ENCODE measurements around the gene SNX4.

The SNX4 gene

DNA sequence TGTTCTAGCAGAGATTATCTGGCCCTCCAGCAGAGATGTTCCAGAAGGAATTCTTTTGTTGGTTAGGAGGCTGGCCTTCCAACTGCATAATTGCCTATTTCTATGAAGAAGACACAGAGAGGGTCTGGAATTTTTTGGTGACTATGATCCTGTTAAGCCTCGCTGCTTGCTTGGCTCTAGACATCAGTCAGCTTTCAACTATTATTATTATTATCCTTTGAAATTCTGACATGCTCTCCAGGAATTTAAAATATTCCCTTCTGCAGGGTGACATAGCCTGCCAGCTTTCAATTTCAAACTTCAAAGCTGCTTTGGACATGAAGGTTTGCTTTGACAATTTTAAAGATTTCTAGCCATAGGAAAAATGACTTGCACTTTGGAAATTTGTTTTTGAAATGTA lies 118.6 kb downstream of the SNX4 start:
- DNase-seq = no peak

DNA sequence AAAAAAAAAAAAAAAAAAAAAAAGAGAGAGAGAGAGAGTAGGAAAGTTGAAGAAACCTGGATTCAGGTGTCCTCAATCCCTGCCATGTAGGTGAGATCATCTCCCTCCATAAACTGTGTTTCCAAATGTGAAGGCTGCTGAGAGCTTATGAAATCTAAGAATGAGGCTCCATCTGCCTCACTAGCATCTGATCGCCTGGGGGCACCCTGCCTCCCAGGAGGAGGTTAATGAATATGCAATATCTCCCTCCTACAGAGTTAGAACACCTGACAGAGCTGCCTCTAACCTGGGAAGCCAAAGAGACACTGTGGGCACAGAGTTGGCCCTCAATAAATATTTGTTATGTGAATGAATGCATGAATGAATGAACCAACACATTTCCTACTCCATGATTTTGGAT lies 121.0 kb downstream of the SNX4 start:
- DNase-seq = no peak

Data from SW 1271 (cell line).